DND-41 (cell line): ENCODE measurements around the gene OAS2.

Experiments used
- ATAC-seq: fragments of 200-7000 bp; cut with Tn5 transposase; 3 replicates; pipeline ENCODE4 v1.9.1; 2021; ENCODE audit warnings: low read depth; ENCODE audit not compliant: insufficient read depth
- DNase-seq: peaks from one replicate; pipeline ENCODE4 v3.0.0-alpha.2; 2020
- H2AFZ ChIP-seq: 2 replicates; pipeline ENCODE4 v1.6.0; 2012; ENCODE audit warnings: low read depth, low read length
- H3K27ac ChIP-seq: 2 replicates; pipeline ENCODE4 v1.5.1; 2012; ENCODE audit warnings: low read length, inconsistent platforms
- H3K27me3 ChIP-seq: fragments of 200-600 bp; sonication (generic); 2 replicates; pipeline ENCODE4 v1.6.0; 2012; ENCODE audit warnings: low read length, mild to moderate bottlenecking, inconsistent platforms; ENCODE audit not compliant: insufficient read depth, poor library complexity
- H3K36me3 ChIP-seq: 2 replicates; pipeline ENCODE4 v1.5.1; 2012; ENCODE audit warnings: low read length, inconsistent platforms; ENCODE audit not compliant: insufficient read depth
- H3K4me1 ChIP-seq: 2 replicates; pipeline ENCODE4 v1.5.1; 2012; ENCODE audit warnings: mild to moderate bottlenecking, low read length; ENCODE audit not compliant: insufficient read depth
- H3K4me2 ChIP-seq: 2 replicates; pipeline ENCODE4 v1.6.0; 2012; ENCODE audit warnings: mild to moderate bottlenecking, moderate library complexity, low read length, inconsistent platforms; ENCODE audit not compliant: insufficient read depth
- H3K4me3 ChIP-seq, 2 experiments: fragments of 200-600 bp in 1 of 2; shearing (Covaris generic) in 1 of 2; 2 replicates each; pipeline ENCODE4 v1.5.1; 2012 to 2016; ENCODE audit warnings: inconsistent platforms in 2 of 2, low read length in 2 of 2, mild to moderate bottlenecking in 2 of 2, low read depth in 1 of 2, moderate library complexity in 1 of 2
- H3K79me2 ChIP-seq: 2 replicates; pipeline ENCODE4 v1.6.0; 2012; ENCODE audit warnings: low read length, inconsistent platforms; ENCODE audit not compliant: insufficient read depth
- H3K9ac ChIP-seq: 2 replicates; pipeline ENCODE4 v1.6.0; 2012; ENCODE audit warnings: low read depth, mild to moderate bottlenecking, inconsistent platforms, low read length, moderate library complexity
- H3K9me3 ChIP-seq: 2 replicates; pipeline ENCODE4 v1.5.1; 2012; ENCODE audit warnings: low read length, moderate library complexity, mild to moderate bottlenecking, inconsistent platforms; ENCODE audit not compliant: insufficient read depth, severe bottlenecking
- H4K20me1 ChIP-seq: 2 replicates; pipeline ENCODE4 v1.6.0; 2012; ENCODE audit warnings: low read length; ENCODE audit not compliant: insufficient read depth
- EZH2 ChIP-seq: IDR thresholded peaks from 3 replicates; pipeline ENCODE4 v1.6.1; 2012; ENCODE audit warnings: borderline replicate concordance, low read depth, mild to moderate bottlenecking, moderate library complexity, low read length, inconsistent platforms; ENCODE audit not compliant: severe bottlenecking
- TF ChIP-seq, protein P1 (sequence below): IDR thresholded peaks from 2 replicates; pipeline ENCODE4 v1.5.1; 2012; ENCODE audit warnings: borderline replicate concordance, low read length, moderate library complexity, mild to moderate bottlenecking; ENCODE audit not compliant: poor library complexity, severe bottlenecking; ENCODE audit errors: extremely low read depth

The OAS2 gene

DNA sequence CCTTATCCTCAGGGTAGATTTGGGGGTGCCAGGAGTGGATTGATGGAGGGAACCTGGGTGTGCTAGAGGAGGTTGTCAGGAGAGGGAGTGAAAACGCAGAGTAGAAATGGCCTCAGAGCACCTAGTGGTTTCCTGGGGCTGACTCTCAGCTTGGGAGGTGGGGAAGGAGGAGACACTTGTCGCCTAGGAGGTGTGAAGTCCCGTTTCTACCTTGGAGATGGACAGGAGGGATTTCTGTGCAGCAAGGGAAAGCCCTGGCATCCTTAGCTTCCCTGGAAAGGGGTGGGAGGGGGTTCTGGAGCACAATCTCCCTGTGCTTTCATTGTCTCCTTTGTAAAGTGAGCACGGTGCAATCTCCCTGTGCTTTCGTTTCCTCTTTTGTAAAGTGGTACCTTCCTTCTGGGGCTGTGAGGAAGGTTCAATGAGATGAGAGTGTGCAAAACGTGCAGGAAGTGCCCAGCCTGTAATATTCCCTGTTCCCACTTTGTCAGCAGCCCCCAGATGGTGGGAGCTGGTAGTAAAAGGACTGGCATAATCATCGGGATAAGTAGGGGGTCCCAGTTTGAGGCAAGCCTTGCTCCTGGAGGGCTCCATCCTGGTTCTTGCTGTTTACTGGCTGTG is 38.4 kb upstream of the OAS2 start:
- DNase-seq (peak; percentile 27), ATAC-seq (peak; percentile 39; the same call in 2 of the 3 replicates)
- peak overlapping the region; percentile 60 for H2AFZ ChIP-seq
- H3K4me1 ChIP-seq = peaks cover 30% of the 10 kb centered on the region
- TF ChIP-seq, protein P1, sequence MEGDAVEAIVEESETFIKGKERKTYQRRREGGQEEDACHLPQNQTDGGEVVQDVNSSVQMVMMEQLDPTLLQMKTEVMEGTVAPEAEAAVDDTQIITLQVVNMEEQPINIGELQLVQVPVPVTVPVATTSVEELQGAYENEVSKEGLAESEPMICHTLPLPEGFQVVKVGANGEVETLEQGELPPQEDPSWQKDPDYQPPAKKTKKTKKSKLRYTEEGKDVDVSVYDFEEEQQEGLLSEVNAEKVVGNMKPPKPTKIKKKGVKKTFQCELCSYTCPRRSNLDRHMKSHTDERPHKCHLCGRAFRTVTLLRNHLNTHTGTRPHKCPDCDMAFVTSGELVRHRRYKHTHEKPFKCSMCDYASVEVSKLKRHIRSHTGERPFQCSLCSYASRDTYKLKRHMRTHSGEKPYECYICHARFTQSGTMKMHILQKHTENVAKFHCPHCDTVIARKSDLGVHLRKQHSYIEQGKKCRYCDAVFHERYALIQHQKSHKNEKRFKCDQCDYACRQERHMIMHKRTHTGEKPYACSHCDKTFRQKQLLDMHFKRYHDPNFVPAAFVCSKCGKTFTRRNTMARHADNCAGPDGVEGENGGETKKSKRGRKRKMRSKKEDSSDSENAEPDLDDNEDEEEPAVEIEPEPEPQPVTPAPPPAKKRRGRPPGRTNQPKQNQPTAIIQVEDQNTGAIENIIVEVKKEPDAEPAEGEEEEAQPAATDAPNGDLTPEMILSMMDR = no peak
- TF ChIP-seq EZH2 = no peak
- peak overlapping the region; percentile 51 to 80; a peak in 3 of 4 replicates for H3K4me3 ChIP-seq
- H3K9me3 ChIP-seq = no peaks in the 10 kb centered on the region
- peak overlapping the region; percentile 16; the same call in 1 of the 2 replicates for H3K27ac ChIP-seq
- H3K36me3 ChIP-seq = peaks cover 20% of the 10 kb centered on the region
- H3K27me3 ChIP-seq = no peaks in the 10 kb centered on the region
- no peaks in the 10 kb centered on the region for H4K20me1 ChIP-seq
- H3K9ac ChIP-seq = peak overlapping the region; percentile 81
- H3K79me2 ChIP-seq = 0 out of 2 replicates have a peak, but pooled peaks cover 3% of the 10 kb centered on the region
- H3K4me2 ChIP-seq = peak overlapping the region; percentile 80

DNA sequence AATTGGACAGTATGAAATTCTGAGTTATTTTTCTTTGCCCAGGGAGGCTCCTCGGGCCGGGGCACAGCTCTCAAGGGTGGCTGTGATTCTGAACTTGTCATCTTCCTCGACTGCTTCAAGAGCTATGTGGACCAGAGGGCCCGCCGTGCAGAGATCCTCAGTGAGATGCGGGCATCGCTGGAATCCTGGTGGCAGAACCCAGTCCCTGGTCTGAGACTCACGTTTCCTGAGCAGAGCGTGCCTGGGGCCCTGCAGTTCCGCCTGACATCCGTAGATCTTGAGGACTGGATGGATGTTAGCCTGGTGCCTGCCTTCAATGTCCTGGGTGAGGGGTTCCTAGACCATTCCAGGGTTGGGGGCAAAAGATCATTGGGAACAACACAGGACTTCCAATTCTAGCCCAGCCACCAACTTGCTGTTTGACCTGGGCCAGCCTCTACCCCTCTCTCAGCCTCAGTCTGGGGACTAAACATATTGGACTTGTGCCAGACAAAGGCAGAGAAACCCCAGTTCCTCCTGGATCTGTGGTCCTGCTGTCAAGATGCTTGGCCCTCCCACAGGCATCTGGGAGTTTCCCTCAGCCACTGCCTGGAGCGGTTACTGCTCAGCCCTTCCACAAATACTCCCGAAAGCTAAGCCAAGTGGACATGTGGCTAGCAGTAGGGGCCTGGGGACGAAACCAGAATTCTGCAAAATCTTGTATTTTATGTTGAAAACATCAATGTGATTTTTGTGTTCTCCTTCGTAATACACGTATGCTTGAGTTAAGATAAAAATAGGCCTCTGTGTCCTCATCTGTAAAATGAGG is 36.6 kb upstream of the OAS2 start:
- ATAC-seq (no peak), DNase-seq (no peak)
- H2AFZ ChIP-seq = no peak overlapping the region
- peaks cover 29% of the 10 kb centered on the region for H3K36me3 ChIP-seq
- peaks cover 30% of the 10 kb centered on the region for H3K4me1 ChIP-seq
- no peak overlapping the region for H3K4me3 ChIP-seq
- H3K27ac ChIP-seq = no peak overlapping the region
- 0 out of 2 replicates have a peak, but pooled peaks cover 3% of the 10 kb centered on the region for H3K79me2 ChIP-seq
- TF ChIP-seq EZH2 = no peak
- TF ChIP-seq, protein P1 = no peak
- no peak overlapping the region for H3K9ac ChIP-seq
- H3K9me3 ChIP-seq = no peaks in the 10 kb centered on the region
- no peak overlapping the region for H3K4me2 ChIP-seq
- H3K27me3 ChIP-seq = no peaks in the 10 kb centered on the region
- H4K20me1 ChIP-seq = no peaks in the 10 kb centered on the region

DNA sequence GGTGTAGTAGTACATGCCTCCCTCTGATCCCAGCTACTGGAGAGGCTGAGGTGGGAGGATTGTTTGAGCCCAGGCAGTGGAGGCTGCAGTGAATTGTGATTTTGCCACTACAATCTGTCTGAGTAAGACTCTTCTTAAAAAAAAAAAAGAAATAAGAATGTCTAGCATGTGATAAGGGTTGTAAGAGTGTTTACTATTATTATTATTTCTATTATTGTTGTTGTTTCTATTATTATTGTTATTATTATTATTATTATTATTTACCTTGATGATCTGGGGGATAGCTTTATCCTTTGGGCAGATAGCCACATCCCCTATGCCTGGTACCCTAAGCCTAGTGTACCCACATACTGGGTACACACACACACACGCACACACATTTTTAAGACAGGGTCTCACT is 35.7 kb upstream of the OAS2 start:
- Histone ChIP-seq H3K27ac (no peak overlapping the region), H2AFZ (no peak overlapping the region), H4K20me1 (no peaks in the 10 kb centered on the region), H3K79me2 (0 out of 2 replicates have a peak, but pooled peaks cover 3% of the 10 kb centered on the region), H3K36me3 (peaks cover 37% of the 10 kb centered on the region), H3K9ac (no peak overlapping the region), H3K9me3 (no peaks in the 10 kb centered on the region), H3K4me3 (no peak overlapping the region), H3K4me1 (peaks cover 30% of the 10 kb centered on the region), H3K4me2 (no peak overlapping the region), H3K27me3 (no peaks in the 10 kb centered on the region)
- ATAC-seq (no peak), DNase-seq (no peak)
- TF ChIP-seq, protein P1 = no peak
- no peak for TF ChIP-seq EZH2
